Left lung (tissue), 10 donors: ENCODE measurements around the gene EFNA1. TPM values are rescaled to one million over a fixed set of nuclear protein-coding genes. Genes with fewer than 3 reads are reported as not detected.

Experiments used
- ATAC-seq: fragments of 200-7000 bp; cut with Tn5 transposase; one replicate; pipeline ENCODE4 v1.9.1; 2020; ENCODE audit warnings: moderate library complexity
- DNase-seq, 4 donors: peaks; one replicate each; pipeline ENCODE4 v3.0.0-alpha.2; 2013 to 2020
- H3K27ac ChIP-seq, 2 donors: fragments of 200-600 bp; sonication (generic) in 1 of 2; one replicate each; pipeline versions ENCODE4 v1.5.0 to v1.8.0; 2020 to 2021
- H3K27me3 ChIP-seq, 2 donors: fragments of 200-600 bp; sonication (generic) in 1 of 2; one replicate each; pipeline versions ENCODE4 v1.5.0 to v1.8.0; 2020 to 2021
- H3K36me3 ChIP-seq, 2 donors: fragments of 200-600 bp; sonication (generic) in 1 of 2; one replicate each; pipeline versions ENCODE4 v1.5.0 to v1.8.0; 2020 to 2021
- H3K4me1 ChIP-seq, 2 donors: fragments of 200-600 bp; one replicate each; pipeline ENCODE4 v1.8.0; 2021
- H3K4me3 ChIP-seq, 2 donors: fragments of 200-600 bp; sonication (generic) in 1 of 2; one replicate each; pipeline versions ENCODE4 v1.5.0 to v1.8.0; 2020 to 2021; ENCODE audit warnings: mild to moderate bottlenecking in 1 of 2
- H3K9me3 ChIP-seq, 2 donors: fragments of 200-600 bp; sonication (generic) in 1 of 2; one replicate each; pipeline versions ENCODE4 v1.5.0 to v1.8.0; 2020 to 2021
- CTCF ChIP-seq, 2 donors: fragments of 200-600 bp; sonication (generic) in 1 of 2; IDR thresholded peaks; one replicate each; pipeline versions ENCODE4 v1.5.0 to v1.8.0; 2021; ENCODE audit warnings: antibody characterized with exemption in 2 of 2
- intact Hi-C, 2 donors: fragments of 100-400 bp; cut with DNase I; formaldehyde crosslinking; loops; one replicate each; pipeline versions ENCODE4 v1.11.2 to v1.14.2; 2022
- polyA plus RNA-seq, 6 donors: library from polyadenylated mRNA; unstranded; fragments of 120-200 nt; gene quantifications; one replicate each; pipeline ENCODE4 v1.2.1, GENCODE V29; 2013; ENCODE audit not compliant: insufficient read length in 6 of 6
- total RNA-seq, 2 donors: library from RNA; stranded (reverse); fragmentation: NEBNext Ultra II Directional; extraction: Animal tissue kit (Norgen Biotek cat#: 25700); gene quantifications; one replicate each; pipeline ENCODE4 v1.2.1, GENCODE V29; 2021
- donor health status: DM: no; HTN: yes; CAD: no.
- donor health status: DM: no; HTN: no; CAD: no.

Gene EFNA1
- total and polyA plus RNA-seq, 8 donors, result 63.7 to 148 (median 98.4) TPM

GRCh38 chr1:155079487-155080311 is 48.0 kb upstream of the EFNA1 start:
- Histone ChIP-seq H3K4me3 (no peak overlapping the region), H3K27ac (no peak overlapping the region), H3K36me3 (no peaks in the 10 kb centered on the region), H3K4me1 (peaks cover 40 to 62% of the 10 kb centered on the region in 2 donors), H3K9me3 (no peaks in the 10 kb centered on the region), H3K27me3 (peaks cover 49 to 68% of the 10 kb centered on the region in 2 donors)
- no peak for ATAC-seq
- intact Hi-C loops, result no loop called here
- DNase-seq, result peak in 1 of 4 donors; percentile 82
- no peak for TF ChIP-seq CTCF (IDR thresholded peaks at IDR 0.05)

- no peak for ATAC-seq
- Histone ChIP-seq H3K27ac (no peak overlapping the region), H3K27me3 (peaks cover 49 to 68% of the 10 kb centered on the region in 2 donors), H3K4me3 (no peak overlapping the region), H3K36me3 (no peaks in the 10 kb centered on the region), H3K4me1 (peaks cover 41 to 65% of the 10 kb centered on the region in 2 donors), H3K9me3 (no peaks in the 10 kb centered on the region)
- DNase-seq, result peak in 1 of 4 donors; percentile 73
- TF ChIP-seq CTCF (IDR thresholded peaks at IDR 0.05), result no peak
- intact Hi-C loops, result no loop called here
These were observed 47.1 kb upstream of the EFNA1 start for GRCh38 chr1:155080312-155081228.

- Histone ChIP-seq H3K9me3 (no peaks in the 10 kb centered on the region), H3K4me3 (peak overlapping the region in 1 of 2 donors; percentile 19), H3K4me1 (peaks cover 45 to 75% of the 10 kb centered on the region in 2 donors), H3K27ac (no peak overlapping the region), H3K27me3 (peaks cover 49 to 68% of the 10 kb centered on the region in 2 donors), H3K36me3 (no peaks in the 10 kb centered on the region)
- DNase-seq, result peak in 1 of 4 donors; percentile 79
- no peak for ATAC-seq
- intact Hi-C loops, result no loop called here
- no peak for TF ChIP-seq CTCF (IDR thresholded peaks at IDR 0.05)
These were observed 46.0 kb upstream of the EFNA1 start for GRCh38 chr1:155081472-155082300.

- Histone ChIP-seq H3K36me3 (no peaks in the 10 kb centered on the region), H3K4me3 (no peak overlapping the region), H3K27me3 (peaks cover 49 to 68% of the 10 kb centered on the region in 2 donors), H3K27ac (no peak overlapping the region), H3K4me1 (peaks cover 45 to 75% of the 10 kb centered on the region in 2 donors), H3K9me3 (no peaks in the 10 kb centered on the region)
- ATAC-seq (no peak), DNase-seq (peak in 1 of 4 donors; percentile 76)
- intact Hi-C loops, result no loop called here
- no peak for TF ChIP-seq CTCF (IDR thresholded peaks at IDR 0.05)
These were observed 45.2 kb upstream of the EFNA1 start for GRCh38 chr1:155082301-155083051.
